ENCODE data around the gene TTC9. TPM values are rescaled to one million over a fixed set of nuclear protein-coding genes. Genes with fewer than 3 reads are reported as not detected.

TTC9 gene
- total and polyA plus RNA-seq, 11 donors, result 0.57 to 3.1 (median 1.5) TPM

DNA sequence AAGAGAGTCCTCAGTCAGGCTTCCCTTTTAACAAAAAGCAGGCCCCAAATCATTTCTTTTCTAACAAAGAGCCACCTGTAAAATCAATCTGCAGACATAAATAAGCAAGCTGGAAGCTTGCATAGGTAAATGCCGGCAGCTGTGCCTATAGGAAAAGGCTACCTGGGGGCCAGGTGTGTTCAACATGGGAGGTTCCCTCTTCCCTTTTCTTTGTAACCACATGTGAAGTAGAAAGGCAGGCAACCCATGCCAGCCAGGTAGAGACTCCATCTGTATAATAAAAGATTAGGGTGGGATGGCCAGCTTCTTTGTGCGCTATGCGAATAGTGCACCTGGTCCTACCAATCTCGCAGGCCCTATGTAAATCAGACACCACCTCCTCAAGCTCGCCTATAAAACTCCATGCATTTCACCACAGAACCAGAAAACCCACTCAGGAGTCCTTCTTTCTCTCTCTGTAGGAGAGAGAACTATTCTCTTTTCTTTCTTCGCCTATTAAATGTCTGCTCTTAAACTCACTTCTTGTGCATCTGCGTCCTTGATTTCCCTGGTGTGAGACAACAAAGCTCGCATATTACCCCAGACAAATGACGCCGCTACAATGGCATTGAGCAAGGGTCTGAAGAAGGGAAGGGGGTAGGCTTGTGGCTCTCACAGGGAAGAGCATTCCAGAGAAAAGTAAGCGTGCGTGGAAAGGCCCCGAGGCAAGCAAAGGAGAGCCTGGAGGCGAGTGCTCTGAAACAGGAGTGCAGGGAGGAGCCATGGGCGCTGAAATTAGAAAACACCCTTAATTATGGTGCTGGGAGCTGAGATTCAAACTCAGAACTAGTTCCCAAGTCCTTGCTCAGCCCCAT is 67.2 kb downstream of the TTC9 start:
- Histone ChIP-seq H3K36me3 (no peaks in the 10 kb centered on the region), H3K27ac (no peak overlapping the region), H3K9me3 (no peaks in the 10 kb centered on the region), H3K27me3 (peaks cover 0 to 3% (median 0%) of the 10 kb centered on the region in 9 donors), H3K4me1 (peaks cover 0 to 16% (median 6%) of the 10 kb centered on the region in 12 donors), H3K4me3 (no peak overlapping the region)
- DNase-seq, result no peak
- TF ChIP-seq, protein P1, sequence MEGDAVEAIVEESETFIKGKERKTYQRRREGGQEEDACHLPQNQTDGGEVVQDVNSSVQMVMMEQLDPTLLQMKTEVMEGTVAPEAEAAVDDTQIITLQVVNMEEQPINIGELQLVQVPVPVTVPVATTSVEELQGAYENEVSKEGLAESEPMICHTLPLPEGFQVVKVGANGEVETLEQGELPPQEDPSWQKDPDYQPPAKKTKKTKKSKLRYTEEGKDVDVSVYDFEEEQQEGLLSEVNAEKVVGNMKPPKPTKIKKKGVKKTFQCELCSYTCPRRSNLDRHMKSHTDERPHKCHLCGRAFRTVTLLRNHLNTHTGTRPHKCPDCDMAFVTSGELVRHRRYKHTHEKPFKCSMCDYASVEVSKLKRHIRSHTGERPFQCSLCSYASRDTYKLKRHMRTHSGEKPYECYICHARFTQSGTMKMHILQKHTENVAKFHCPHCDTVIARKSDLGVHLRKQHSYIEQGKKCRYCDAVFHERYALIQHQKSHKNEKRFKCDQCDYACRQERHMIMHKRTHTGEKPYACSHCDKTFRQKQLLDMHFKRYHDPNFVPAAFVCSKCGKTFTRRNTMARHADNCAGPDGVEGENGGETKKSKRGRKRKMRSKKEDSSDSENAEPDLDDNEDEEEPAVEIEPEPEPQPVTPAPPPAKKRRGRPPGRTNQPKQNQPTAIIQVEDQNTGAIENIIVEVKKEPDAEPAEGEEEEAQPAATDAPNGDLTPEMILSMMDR (IDR thresholded peaks at IDR 0.05), result no peak
- TF ChIP-seq POLR2A (IDR thresholded peaks at IDR 0.05), result no peak
- WGBS, 4 donors, result 84 to 89% (median 86%) methylated on average over 15 of the region's 15 CpGs
- intact Hi-C loops (cut with DNase I), result no loop called here
- ATAC-seq, result no peak

DNA sequence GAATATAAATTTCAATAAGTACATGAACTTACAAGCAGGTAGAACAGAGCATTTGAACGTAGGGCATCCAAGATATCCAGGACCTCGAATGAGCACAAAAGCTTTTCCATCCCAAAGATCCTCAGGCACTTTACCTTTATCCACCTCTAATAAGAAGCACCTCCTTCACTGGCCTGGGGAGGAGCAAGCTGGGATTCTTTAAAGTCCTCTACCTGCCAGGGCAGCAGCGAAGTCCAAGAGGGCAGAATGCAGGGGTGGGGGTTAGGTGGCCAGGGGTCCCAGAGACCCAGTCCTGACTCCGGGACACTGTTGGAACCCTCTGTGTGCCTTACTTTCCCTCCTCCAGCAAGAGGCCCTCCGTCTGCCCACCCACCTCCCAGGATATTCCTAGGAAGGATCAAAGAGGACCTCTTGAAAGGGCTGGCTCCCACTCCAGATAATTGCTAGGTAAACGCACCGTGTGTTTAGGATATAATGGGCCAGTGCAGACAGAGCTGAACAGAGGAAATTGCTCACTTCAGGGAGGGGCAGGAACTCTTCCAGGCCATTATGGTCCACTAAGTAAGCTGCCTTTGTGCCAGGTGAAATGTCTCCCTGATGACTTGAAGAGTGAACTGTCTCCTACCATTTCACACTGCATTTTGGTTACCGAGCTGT is 68.1 kb downstream of the TTC9 start:
- WGBS, 4 donors, result 58 to 67% (median 60%) methylated on average over 8 of the region's 8 CpGs

DNA sequence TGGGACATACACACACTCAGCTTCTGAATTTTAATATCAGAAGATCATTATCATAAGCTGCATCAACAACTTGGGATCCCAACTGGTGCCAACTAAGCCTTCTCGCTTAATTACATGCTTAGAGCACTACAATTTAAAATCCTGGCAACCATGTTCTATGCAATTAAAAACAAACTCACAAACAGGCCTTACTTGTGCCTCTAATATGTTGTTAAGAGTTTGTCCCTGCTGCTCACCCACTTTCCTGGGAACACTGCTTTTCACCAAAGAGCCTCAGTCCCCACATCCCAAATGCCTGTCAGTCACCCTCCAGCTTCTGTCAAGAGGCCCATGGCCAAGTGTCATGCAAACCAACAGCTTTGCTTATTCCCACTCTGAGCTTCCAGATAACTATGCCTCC is 69.7 kb downstream of the TTC9 start:
- intact Hi-C loops (cut with DNase I), result loop anchor here in 8 of 10 donors (5.0 to 10.0 kb wide), 7 partner anchors 69 to 667 kb away; partner anchors contain the start of gene TTC9 (in 3 of the 8)
- 96 to 100% (median 96%) methylated on average over 1 of the region's 1 CpG for WGBS, 4 donors
- Histone ChIP-seq H3K36me3 (no peaks in the 10 kb centered on the region), H3K27ac (no peak overlapping the region), H3K27me3 (peaks cover 0 to 9% (median 0%) of the 10 kb centered on the region in 9 donors), H3K4me1 (peaks cover 0 to 16% (median 7%) of the 10 kb centered on the region in 12 donors), H3K4me3 (no peak overlapping the region), H3K9me3 (no peaks in the 10 kb centered on the region)
- ATAC-seq (no peak), DNase-seq (no peak)
- TF ChIP-seq, protein P1 (IDR thresholded peaks at IDR 0.05), result no peak

More for the DNA sequence above, 68.1 kb downstream of the TTC9 start:
- peaks cover 0 to 16% (median 7%) of the 10 kb centered on the region in 12 donors for H3K4me1 ChIP-seq
- no peak for DNase-seq
- no peak overlapping the region for H3K27ac ChIP-seq
- H3K36me3 ChIP-seq, result no peaks in the 10 kb centered on the region
- H3K27me3 ChIP-seq, result peaks cover 0 to 3% (median 0%) of the 10 kb centered on the region in 9 donors
- ATAC-seq, result peak in 1 of 4 donors; percentile 25
- no peak overlapping the region for H3K4me3 ChIP-seq
- TF ChIP-seq, protein P1 (IDR thresholded peaks at IDR 0.05), result no peak
- intact Hi-C loops (cut with DNase I), result loop anchor here in 8 of 10 donors (5.0 to 10.0 kb wide), 7 partner anchors 68 to 665 kb away; partner anchors contain the start of gene TTC9 (in 3 of the 8)
- no peaks in the 10 kb centered on the region for H3K9me3 ChIP-seq

DNA sequence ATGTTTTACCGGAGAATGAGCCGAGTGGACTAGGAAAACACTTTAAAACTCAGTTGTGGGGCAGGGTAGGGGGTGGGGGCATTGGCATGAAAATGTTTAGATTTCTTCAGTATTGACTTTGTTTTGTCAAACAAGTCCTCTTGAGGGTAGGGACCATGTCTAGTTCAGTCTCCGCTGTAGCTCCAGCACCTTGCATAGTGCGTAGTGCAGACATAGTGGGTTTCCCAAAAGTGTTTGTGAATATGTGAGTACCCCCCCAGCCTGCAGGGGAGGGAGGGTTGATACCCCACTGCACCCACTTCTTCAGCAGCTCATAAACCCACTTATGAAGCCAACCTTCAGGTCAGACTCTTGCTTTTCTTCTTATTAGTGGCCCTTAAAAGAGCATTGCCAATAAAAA is 71.4 kb downstream of the TTC9 start:
- intact Hi-C loops (cut with DNase I), result loop anchor here in 8 of 10 donors (2.0 to 10.0 kb wide), 9 partner anchors 70 to 668 kb away; partner anchors contain the start of gene TTC9 (in 3 of the 8)
- TF ChIP-seq, protein P1 (IDR thresholded peaks at IDR 0.05), result no peak
- TF ChIP-seq POLR2A (IDR thresholded peaks at IDR 0.05), result no peak
- H3K36me3 ChIP-seq, result no peaks in the 10 kb centered on the region
- H3K9me3 ChIP-seq, result no peaks in the 10 kb centered on the region
- DNase-seq (no peak), ATAC-seq (no peak)
- H3K4me3 ChIP-seq, result no peak overlapping the region
- peaks cover 0 to 9% (median 0%) of the 10 kb centered on the region in 9 donors for H3K27me3 ChIP-seq
- H3K27ac ChIP-seq, result no peak overlapping the region
- H3K4me1 ChIP-seq, result peaks cover 0 to 16% (median 7%) of the 10 kb centered on the region in 12 donors
- 79 to 94% (median 86%) methylated on average over 4 of the region's 4 CpGs for WGBS, 4 donors
